Parathyroid adenoma (tissue), 2 donors: ENCODE data around the gene SGMS1.
"Not testable (repeated sequence)": the region's sequence is repeated elsewhere in the genome, so short reads cannot be mapped to it uniquely, and the experiment has no call there.

Experiments
- H2AFZ ChIP-seq: fragments of 300-600 bp; sonication (generic); one replicate; pipeline ENCODE4 v1.7.0; 2017; ENCODE audit warnings: antibody characterized with exemption, mild to moderate bottlenecking
- H3K27ac ChIP-seq: fragments of 300-600 bp; sonication (generic); one replicate; pipeline ENCODE4 v1.7.0; 2017
- H3K27me3 ChIP-seq: fragments of 300-600 bp; sonication (generic); one replicate; pipeline ENCODE4 v1.7.0; 2017; ENCODE audit warnings: low read length; ENCODE audit not compliant: control insufficient read depth, insufficient read depth
- H3K36me3 ChIP-seq: fragments of 300-600 bp; sonication (generic); one replicate; pipeline ENCODE4 v1.7.0; 2017; ENCODE audit warnings: low read length; ENCODE audit not compliant: control insufficient read depth, insufficient read depth
- H3K4me1 ChIP-seq: fragments of 300-600 bp; sonication (generic); one replicate; pipeline ENCODE4 v1.7.0; 2017; ENCODE audit warnings: control low read depth
- H3K4me2 ChIP-seq: fragments of 300-600 bp; sonication (generic); one replicate; pipeline ENCODE4 v1.7.0; 2017; ENCODE audit warnings: low read length
- H3K4me3 ChIP-seq: fragments of 300-600 bp; sonication (generic); one replicate; pipeline ENCODE4 v1.7.0; 2017; ENCODE audit warnings: low read depth, low read length
- H3K79me2 ChIP-seq: fragments of 300-600 bp; sonication (generic); one replicate; pipeline ENCODE4 v1.7.0; 2017; ENCODE audit warnings: control low read depth
- H3K9ac ChIP-seq: fragments of 300-600 bp; sonication (generic); one replicate; pipeline ENCODE4 v1.7.0; 2017; ENCODE audit warnings: mild to moderate bottlenecking
- H3K9me3 ChIP-seq: fragments of 300-600 bp; sonication (generic); one replicate; pipeline ENCODE4 v1.7.0; 2017; ENCODE audit warnings: low read length; ENCODE audit not compliant: control insufficient read depth
- CTCF ChIP-seq: fragments of 300-600 bp; sonication (generic); IDR thresholded peaks from one replicate; pipeline ENCODE4 v1.7.0; 2017; ENCODE audit warnings: antibody characterized with exemption, mild to moderate bottlenecking
- donor health status: primary hyperparathyroidism.

Gene SGMS1

GRCh38 chr10:50623663-50624412 lies at the start of gene SGMS1:
SGMS1 (minus strand) TSS chr10:50623956; CDS start chr10:50344114, 279,842 bp downstream.
- Histone ChIP-seq H3K27ac (peak within 1 kb of the TSS; percentile 99), H3K9me3 (no peaks in the 10 kb centered on the region), H2AFZ (peak within 1 kb of the TSS; percentile 77), H3K9ac (peak within 1 kb of the TSS; percentile 94), H3K4me2 (peak within 1 kb of the TSS; percentile 99), H3K4me3 (peak within 1 kb of the TSS; percentile 71), H3K4me1 (peaks cover 17% of the 10 kb centered on the region), H3K36me3 (no peaks in the 10 kb centered on the region), H3K27me3 (no peaks in the 10 kb centered on the region), H3K79me2 (peaks cover 15% of the 10 kb centered on the region)
- no peak for TF ChIP-seq CTCF

GRCh38 chr10:50672152-50672551 lies 48.4 kb upstream of the SGMS1 start:
- not testable (repeated sequence) for H3K4me2 ChIP-seq, H3K36me3 ChIP-seq, H3K4me3 ChIP-seq, H3K9ac ChIP-seq, H2AFZ ChIP-seq, H3K27me3 ChIP-seq, H3K27ac ChIP-seq, H3K9me3 ChIP-seq, H3K79me2 ChIP-seq, H3K4me1 ChIP-seq

- H3K79me2 ChIP-seq, H3K4me2 ChIP-seq, H3K9me3 ChIP-seq, H2AFZ ChIP-seq, H3K27me3 ChIP-seq, H3K9ac ChIP-seq, H3K4me1 ChIP-seq, H3K27ac ChIP-seq, H3K4me3 ChIP-seq, H3K36me3 ChIP-seq: not testable (repeated sequence)
Measured at GRCh38 chr10:50671645-50672044, 47.9 kb upstream of the SGMS1 start.

- H3K9ac ChIP-seq, H2AFZ ChIP-seq, H3K4me1 ChIP-seq: not testable (repeated sequence)
Measured at GRCh38 chr10:50669957-50670356, 46.2 kb upstream of the SGMS1 start.

GRCh38 chr10:50667353-50667752 lies 43.6 kb upstream of the SGMS1 start:
- H3K4me2 ChIP-seq, H3K4me1 ChIP-seq, H3K9me3 ChIP-seq, H3K4me3 ChIP-seq, H3K79me2 ChIP-seq, H3K9ac ChIP-seq, H3K36me3 ChIP-seq, H3K27me3 ChIP-seq, H2AFZ ChIP-seq, H3K27ac ChIP-seq: not testable (repeated sequence)

More at GRCh38 chr10:50669957-50670356, 46.2 kb upstream of the SGMS1 start:
- H3K4me3 ChIP-seq, H3K27me3 ChIP-seq, H3K27ac ChIP-seq, H3K9me3 ChIP-seq, H3K4me2 ChIP-seq, H3K36me3 ChIP-seq, H3K79me2 ChIP-seq: not testable (repeated sequence)

- H3K9ac ChIP-seq, H3K4me1 ChIP-seq, H3K4me2 ChIP-seq, H3K9me3 ChIP-seq, H2AFZ ChIP-seq, H3K79me2 ChIP-seq, H3K36me3 ChIP-seq, H3K4me3 ChIP-seq, H3K27ac ChIP-seq, H3K27me3 ChIP-seq: not testable (repeated sequence)
Measured at GRCh38 chr10:50662420-50662819, 38.7 kb upstream of the SGMS1 start.

GRCh38 chr10:50661563-50661962 lies 37.8 kb upstream of the SGMS1 start:
- H3K27me3 ChIP-seq, H3K27ac ChIP-seq, H2AFZ ChIP-seq, H3K79me2 ChIP-seq, H3K4me2 ChIP-seq, H3K4me1 ChIP-seq, H3K36me3 ChIP-seq, H3K9me3 ChIP-seq, H3K4me3 ChIP-seq, H3K9ac ChIP-seq: not testable (repeated sequence)
